Prostate gland (tissue), 2 donors: ENCODE measurements around the gene TBCK.

Source experiments
- POLR2AphosphoS5 ChIP-seq: sonication (generic); formaldehyde crosslinking; IDR thresholded peaks from one replicate; pipeline ENCODE4 v1.6.1; 2017; ENCODE audit warnings: antibody characterized with exemption
- TF ChIP-seq, protein P1 (sequence below), 4 experiments: fragments of 200-600 bp in 2 of 4; fragments of 450-650 bp in 2 of 4; sonication (generic) in 2 of 4; IDR thresholded peaks; 1 replicate in 3 of 4; 2 replicates in 1 of 4; pipeline ENCODE4 v1.5.1; 2016 to 2019; ENCODE audit warnings: antibody characterized with exemption in 4 of 4, mild to moderate bottlenecking in 2 of 4, moderate library complexity in 2 of 4

DNA sequence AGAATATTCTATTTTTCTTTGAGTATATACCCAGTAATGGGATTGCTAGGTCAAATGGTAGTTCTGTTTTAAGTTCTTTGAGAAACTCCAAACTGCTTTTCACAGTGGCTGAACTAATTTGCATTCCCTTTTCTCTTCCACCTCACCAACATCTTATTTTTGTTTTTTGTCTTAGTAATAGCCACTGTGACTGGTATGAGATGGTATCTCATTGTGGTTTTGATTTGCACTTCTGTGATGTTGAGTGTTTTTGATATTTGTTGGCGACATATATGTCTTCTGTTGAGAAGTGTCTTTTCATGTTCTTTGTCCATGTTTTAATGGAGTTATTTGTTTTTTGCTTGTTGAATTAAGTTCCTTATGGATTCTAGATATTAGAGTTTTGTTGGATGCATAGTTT lies 24.8 kb upstream of the TBCK start:
- TF ChIP-seq, protein P1, sequence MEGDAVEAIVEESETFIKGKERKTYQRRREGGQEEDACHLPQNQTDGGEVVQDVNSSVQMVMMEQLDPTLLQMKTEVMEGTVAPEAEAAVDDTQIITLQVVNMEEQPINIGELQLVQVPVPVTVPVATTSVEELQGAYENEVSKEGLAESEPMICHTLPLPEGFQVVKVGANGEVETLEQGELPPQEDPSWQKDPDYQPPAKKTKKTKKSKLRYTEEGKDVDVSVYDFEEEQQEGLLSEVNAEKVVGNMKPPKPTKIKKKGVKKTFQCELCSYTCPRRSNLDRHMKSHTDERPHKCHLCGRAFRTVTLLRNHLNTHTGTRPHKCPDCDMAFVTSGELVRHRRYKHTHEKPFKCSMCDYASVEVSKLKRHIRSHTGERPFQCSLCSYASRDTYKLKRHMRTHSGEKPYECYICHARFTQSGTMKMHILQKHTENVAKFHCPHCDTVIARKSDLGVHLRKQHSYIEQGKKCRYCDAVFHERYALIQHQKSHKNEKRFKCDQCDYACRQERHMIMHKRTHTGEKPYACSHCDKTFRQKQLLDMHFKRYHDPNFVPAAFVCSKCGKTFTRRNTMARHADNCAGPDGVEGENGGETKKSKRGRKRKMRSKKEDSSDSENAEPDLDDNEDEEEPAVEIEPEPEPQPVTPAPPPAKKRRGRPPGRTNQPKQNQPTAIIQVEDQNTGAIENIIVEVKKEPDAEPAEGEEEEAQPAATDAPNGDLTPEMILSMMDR (IDR thresholded peaks at IDR 0.05) = no peak
- TF ChIP-seq POLR2AphosphoS5 = no peak
